Neuronal stem cell (in vitro differentiated cells): Measurements from ENCODE around the gene SMYD4.
"Not testable (repeated sequence)": the region's sequence is repeated elsewhere in the genome, so short reads cannot be mapped to it uniquely, and the experiment has no call there.

ENCODE experiments used
- DNase-seq: peaks from one replicate; pipeline ENCODE4 v3.0.0-alpha.2; 2013; ENCODE audit warnings: low spot score
- H2AFZ ChIP-seq: one replicate; pipeline ENCODE4 v1.6.1; 2013; ENCODE audit warnings: mild to moderate bottlenecking, low read length, inconsistent platforms
- H2AK5ac ChIP-seq: 2 replicates; pipeline ENCODE4 v1.6.1; 2013; ENCODE audit warnings: low read depth, mild to moderate bottlenecking, inconsistent platforms, low read length, moderate library complexity, mixed read lengths
- H2BK120ac ChIP-seq: 2 replicates; pipeline ENCODE4 v1.6.1; 2013; ENCODE audit warnings: low read depth, mild to moderate bottlenecking, inconsistent platforms, low read length, moderate library complexity, mixed read lengths
- H2BK12ac ChIP-seq: one replicate; pipeline ENCODE4 v1.6.1; 2013; ENCODE audit warnings: low read length, inconsistent platforms
- H2BK15ac ChIP-seq: 2 replicates; pipeline ENCODE4 v1.6.1; 2013; ENCODE audit warnings: mild to moderate bottlenecking, low read length, inconsistent platforms, mixed read lengths
- H2BK5ac ChIP-seq: one replicate; pipeline ENCODE4 v1.6.1; 2013; ENCODE audit warnings: inconsistent platforms, mild to moderate bottlenecking, low read length, moderate library complexity
- H3K14ac ChIP-seq: one replicate; pipeline ENCODE4 v1.6.1; 2013; ENCODE audit warnings: low read length, inconsistent platforms
- H3K18ac ChIP-seq: 2 replicates; pipeline ENCODE4 v1.6.1; 2013; ENCODE audit warnings: low read length, inconsistent platforms
- H3K23ac ChIP-seq: 2 replicates; pipeline ENCODE4 v1.6.1; 2013; ENCODE audit warnings: low read depth, mild to moderate bottlenecking, mixed read lengths, low read length, inconsistent platforms; ENCODE audit not compliant: poor library complexity
- H3K27ac ChIP-seq: replicated peaks from 3 replicates; pipeline ENCODE4 v1.5.1; 2013; ENCODE audit warnings: low read length, inconsistent platforms
- H3K27me3 ChIP-seq, 3 experiments: 2 replicates each; pipeline ENCODE4 v1.6.1; 2013; ENCODE audit warnings: low read length in 3 of 3, mild to moderate bottlenecking in 2 of 3, inconsistent platforms in 1 of 3, low read depth in 1 of 3, mixed read lengths in 1 of 3, moderate library complexity in 1 of 3; ENCODE audit not compliant: control insufficient read depth in 3 of 3, insufficient read depth in 3 of 3
- H3K36me3 ChIP-seq, 2 donors: replicated peaks in 1 of 2; 2 replicates each; pipeline ENCODE4 v1.6.1; 2013; ENCODE audit warnings: low read length in 2 of 2; ENCODE audit not compliant: control insufficient read depth in 2 of 2, insufficient read depth in 2 of 2
- H3K4ac ChIP-seq: 2 replicates; pipeline ENCODE4 v1.6.1; 2013; ENCODE audit warnings: inconsistent platforms, mild to moderate bottlenecking, low read length, moderate library complexity
- H3K4me1 ChIP-seq, 2 donors: 1 replicate in 1 of 2; 2 replicates in 1 of 2; pipeline ENCODE4 v1.6.1; 2013; ENCODE audit warnings: low read length in 2 of 2, low read depth in 1 of 2; ENCODE audit not compliant: control insufficient read depth in 2 of 2, insufficient read depth in 1 of 2
- H3K4me2 ChIP-seq: one replicate; pipeline ENCODE4 v1.6.1; 2013; ENCODE audit warnings: mild to moderate bottlenecking, low read length, inconsistent platforms; ENCODE audit not compliant: insufficient read depth, poor library complexity, severe bottlenecking
- H3K4me3 ChIP-seq, 2 donors: 2 replicates each; pipeline ENCODE4 v1.5.1; 2013; ENCODE audit warnings: low read length in 2 of 2, mild to moderate bottlenecking in 2 of 2, inconsistent platforms in 1 of 2, moderate library complexity in 1 of 2
- H3K79me1 ChIP-seq: one replicate; pipeline ENCODE4 v1.6.1; 2013; ENCODE audit warnings: low read depth, mild to moderate bottlenecking, inconsistent platforms, low read length, moderate library complexity
- H3K9ac ChIP-seq: one replicate; pipeline ENCODE4 v1.6.1; 2013; ENCODE audit warnings: mild to moderate bottlenecking, low read depth, low read length, inconsistent platforms; ENCODE audit not compliant: poor library complexity
- H3K9me3 ChIP-seq, 2 donors: replicated peaks in 1 of 2; 2 replicates each; pipeline versions ENCODE3 to v1.6.1; 2013; ENCODE audit warnings: low read length in 2 of 2, mild to moderate bottlenecking in 2 of 2, inconsistent platforms in 1 of 2, low read depth in 1 of 2, mixed read lengths in 1 of 2, moderate library complexity in 1 of 2; ENCODE audit not compliant: control insufficient read depth in 2 of 2, insufficient read depth in 1 of 2
- H4K8ac ChIP-seq: one replicate; pipeline ENCODE4 v1.6.1; 2013; ENCODE audit warnings: low read depth, mild to moderate bottlenecking, inconsistent platforms, low read length, moderate library complexity
- H4K91ac ChIP-seq: one replicate; pipeline ENCODE4 v1.6.1; 2013; ENCODE audit warnings: low read length, low read depth, mild to moderate bottlenecking, inconsistent platforms; ENCODE audit not compliant: poor library complexity
- WGBS, 2 donors: extraction: QIAGEN DNeasy Blood & Tissue Kit; methylation state at CpG; one replicate each; pipeline ENCODE4 v1.1.7; 2013; ENCODE audit warnings: missing lambda C conversion rate in 2 of 2, mixed read lengths in 1 of 2; ENCODE audit not compliant: insufficient read length in 2 of 2, insufficient replicate concordance in 1 of 2; ENCODE audit errors: extremely low coverage in 2 of 2; 5-methylcytosine and 5-hydroxymethylcytosine counted together

Gene SMYD4

DNA sequence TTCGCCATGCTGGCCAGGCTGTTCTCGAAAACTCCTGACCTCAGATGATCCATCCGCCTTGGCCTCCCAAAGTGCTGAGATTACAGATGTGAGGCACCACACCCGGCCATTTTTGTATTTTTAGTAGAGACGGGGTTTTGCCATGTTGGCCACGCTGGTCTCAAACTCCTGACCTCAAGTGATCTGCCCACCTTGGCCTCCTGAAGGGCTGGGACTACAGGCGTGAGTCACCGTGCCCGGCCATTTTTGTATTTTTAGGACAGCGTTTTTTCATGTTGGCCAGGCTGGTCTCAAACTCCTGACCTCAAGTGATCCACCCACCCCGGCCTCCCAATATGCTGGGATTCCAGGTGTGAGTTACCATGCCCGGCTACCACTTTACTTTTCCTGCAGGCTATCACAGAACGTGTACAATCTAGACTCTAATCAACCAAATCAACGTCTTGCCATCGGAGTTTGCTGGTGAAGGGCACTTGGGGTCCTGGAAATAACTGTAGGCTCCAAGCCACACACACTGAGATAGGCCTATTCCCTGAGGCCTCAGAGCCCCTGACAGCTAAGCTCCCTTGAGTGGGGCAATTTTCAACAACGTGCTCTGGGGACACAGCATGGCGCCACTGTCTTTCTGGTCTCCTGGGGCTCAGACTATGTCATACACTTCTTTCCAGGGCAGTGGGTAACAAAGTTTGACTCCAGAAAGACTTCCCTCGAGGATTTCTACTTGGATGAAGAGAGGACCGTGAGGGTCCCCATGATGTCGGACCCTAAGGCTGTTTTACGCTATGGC lies 55.1 kb downstream of the SMYD4 start:
- H3K36me3 ChIP-seq = peaks cover 30 to 40% of the 10 kb centered on the region in 2 donors
- H2BK120ac ChIP-seq = no peak overlapping the region
- no peaks in the 10 kb centered on the region for H3K27me3 ChIP-seq
- no peak overlapping the region for H3K14ac ChIP-seq
- H2BK12ac ChIP-seq = no peak overlapping the region
- H4K8ac ChIP-seq = no peak overlapping the region
- H3K4me3 ChIP-seq = no peak overlapping the region
- no peak overlapping the region for H3K4me2 ChIP-seq
- DNase-seq = no peak
- no peak overlapping the region for H2BK5ac ChIP-seq
- H3K4ac ChIP-seq = no peak overlapping the region
- H3K23ac ChIP-seq = no peak overlapping the region
- no peak overlapping the region for H3K18ac ChIP-seq
- no peak overlapping the region for H2BK15ac ChIP-seq
- H3K79me1 ChIP-seq = no peaks in the 10 kb centered on the region
- no peaks in the 10 kb centered on the region for H3K9me3 ChIP-seq
- WGBS, 2 donors = no CpG with 5 or more reads among the region's 21 CpGs
- no peak overlapping the region for H2AK5ac ChIP-seq
- H3K4me1 ChIP-seq = peaks cover 0 to 7% of the 10 kb centered on the region in 2 donors
- H2AFZ ChIP-seq = no peak overlapping the region
- H3K27ac ChIP-seq = no peak overlapping the region
- no peak overlapping the region for H3K9ac ChIP-seq
- no peak overlapping the region for H4K91ac ChIP-seq

DNA sequence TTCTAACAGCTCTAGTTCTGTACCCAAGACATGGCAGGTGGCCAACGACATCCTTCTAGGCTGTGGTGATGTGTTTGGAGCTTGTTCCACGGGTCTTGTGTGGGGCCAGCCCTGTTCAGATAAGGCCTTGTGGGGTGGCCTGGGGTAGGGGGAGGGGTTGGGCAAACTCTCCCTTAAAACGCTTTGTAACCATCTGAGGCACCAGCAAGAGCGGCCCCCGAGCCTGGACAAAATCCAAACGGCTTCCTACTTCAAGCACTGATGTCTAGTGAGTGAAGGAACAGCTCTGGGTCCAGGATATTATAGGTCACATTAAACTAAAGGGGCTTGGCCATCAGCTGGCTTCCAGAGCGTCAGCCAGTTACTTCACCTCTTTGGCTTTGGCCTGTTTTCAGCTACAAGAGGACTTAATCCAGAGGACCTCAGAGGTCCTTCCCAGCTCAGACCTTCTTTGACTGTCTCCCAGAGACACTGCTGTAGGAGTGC lies 56.0 kb downstream of the SMYD4 start:
- Histone ChIP-seq H3K36me3 (peaks cover 30 to 35% of the 10 kb centered on the region in 2 donors), H2BK15ac (no peak overlapping the region), H3K18ac (no peak overlapping the region), H3K79me1 (no peaks in the 10 kb centered on the region), H3K23ac (no peak overlapping the region), H3K9ac (no peak overlapping the region), H2AK5ac (no peak overlapping the region), H3K4ac (no peak overlapping the region), H4K91ac (no peak overlapping the region), H3K9me3 (no peaks in the 10 kb centered on the region), H2AFZ (no peak overlapping the region), H4K8ac (no peak overlapping the region), H3K27me3 (no peaks in the 10 kb centered on the region), H2BK120ac (no peak overlapping the region), H2BK5ac (no peak overlapping the region), H3K14ac (no peak overlapping the region), H3K27ac (no peak overlapping the region), H3K4me3 (no peak overlapping the region), H3K4me1 (peaks cover 0 to 9% of the 10 kb centered on the region in 2 donors), H2BK12ac (no peak overlapping the region), H3K4me2 (no peak overlapping the region)
- WGBS, 2 donors = no CpG with 5 or more reads among the region's 7 CpGs
- no peak for DNase-seq

DNA sequence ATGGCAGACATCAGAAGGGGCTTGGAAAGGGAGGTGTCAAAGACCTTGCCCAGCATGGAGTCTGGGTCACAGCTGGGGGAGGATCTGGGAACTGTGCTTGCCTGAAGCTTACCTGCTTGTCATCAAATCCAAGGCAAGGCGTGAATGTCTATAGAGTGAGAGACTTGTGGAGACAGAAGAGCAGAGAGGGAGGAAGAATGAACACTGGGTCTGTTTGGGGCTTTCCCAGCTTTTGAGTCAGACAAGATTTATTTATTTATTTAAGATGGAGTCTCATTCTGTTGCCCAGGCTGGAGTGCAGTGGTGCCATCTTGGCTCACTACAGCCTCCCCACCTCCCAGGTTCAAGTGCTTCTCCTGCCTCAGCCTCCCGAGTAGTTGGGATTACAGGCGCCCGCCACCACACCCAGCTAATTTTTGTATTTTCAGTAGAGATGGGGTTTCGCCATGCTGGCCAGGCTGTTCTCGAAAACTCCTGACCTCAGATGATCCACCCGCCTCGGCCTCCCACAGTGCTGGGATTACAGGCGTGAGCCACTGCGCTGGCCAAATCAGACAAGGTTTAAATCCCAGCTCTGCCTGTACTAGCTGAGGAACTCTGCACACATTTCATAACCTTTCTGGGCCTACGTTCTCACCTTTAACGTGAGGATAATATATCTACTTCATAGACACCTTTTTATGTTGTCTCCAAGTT lies 56.6 kb downstream of the SMYD4 start:
- not testable (repeated sequence) for H2AFZ ChIP-seq, H3K18ac ChIP-seq, H2BK5ac ChIP-seq, H4K8ac ChIP-seq, H3K4me2 ChIP-seq, H2BK15ac ChIP-seq, H3K9ac ChIP-seq, DNase-seq, H3K79me1 ChIP-seq, H4K91ac ChIP-seq, H3K27ac ChIP-seq, H3K4me1 ChIP-seq, H3K27me3 ChIP-seq, H3K14ac ChIP-seq, H3K4ac ChIP-seq, H2AK5ac ChIP-seq, H2BK120ac ChIP-seq, H3K23ac ChIP-seq, H3K4me3 ChIP-seq, H2BK12ac ChIP-seq, H3K9me3 ChIP-seq
- peaks cover 26 to 29% of the 10 kb centered on the region in 2 donors for H3K36me3 ChIP-seq
- WGBS, 2 donors = no CpG with 5 or more reads among the region's 12 CpGs

DNA sequence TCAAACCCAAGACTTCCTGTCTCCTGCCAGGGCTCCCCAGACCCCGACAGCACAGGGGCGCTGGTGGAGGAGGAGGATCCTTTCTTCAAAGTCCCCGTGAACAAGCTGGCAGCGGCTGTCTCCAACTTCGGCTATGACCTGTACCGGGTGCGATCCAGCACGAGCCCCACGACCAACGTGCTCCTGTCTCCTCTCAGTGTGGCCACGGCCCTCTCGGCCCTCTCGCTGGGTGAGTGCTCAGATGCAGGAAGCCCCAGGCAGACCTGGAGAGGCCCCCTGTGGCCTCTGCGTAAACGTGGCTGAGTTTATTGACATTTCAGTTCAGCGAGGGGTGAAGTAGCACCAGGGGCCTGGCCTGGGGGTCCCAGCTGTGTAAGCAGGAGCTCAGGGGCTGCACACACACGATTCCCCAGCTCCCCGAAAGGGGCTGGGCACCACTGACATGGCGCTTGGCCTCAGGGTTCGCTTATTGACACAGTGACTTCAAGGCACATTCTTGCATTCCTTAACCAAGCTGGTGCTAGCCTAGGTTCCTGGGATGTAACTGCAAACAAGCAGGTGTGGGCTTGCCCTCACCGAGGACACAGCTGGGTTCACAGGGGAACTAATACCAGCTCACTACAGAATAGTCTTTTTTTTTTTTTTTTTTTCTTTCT lies 59.8 kb downstream of the SMYD4 start:
- no CpG with 5 or more reads among the region's 21 CpGs for WGBS, 2 donors
- Histone ChIP-seq H3K4me1 (peaks cover 1 to 9% of the 10 kb centered on the region in 2 donors), H3K4ac (no peak overlapping the region), H3K36me3 (peaks cover 3 to 12% of the 10 kb centered on the region in 2 donors), H4K8ac (no peak overlapping the region), H3K79me1 (peaks cover 2% of the 10 kb centered on the region), H3K27ac (no peak overlapping the region), H3K23ac (no peak overlapping the region), H3K18ac (peak overlapping the region; percentile 76), H2AK5ac (peak overlapping the region; percentile 14), H2AFZ (peak overlapping the region; percentile 29), H2BK15ac (no peak overlapping the region), H4K91ac (no peak overlapping the region), H2BK5ac (no peak overlapping the region), H3K9ac (peak overlapping the region; percentile 9), H2BK12ac (no peak overlapping the region), H3K4me2 (no peak overlapping the region), H3K14ac (peak overlapping the region; percentile 56), H3K27me3 (no peaks in the 10 kb centered on the region), H3K9me3 (no peaks in the 10 kb centered on the region), H2BK120ac (no peak overlapping the region), H3K4me3 (no peak overlapping the region)
- no peak for DNase-seq
